Posterior cingulate gyrus (tissue), 11 donors: ENCODE results near the gene EPO.

Experiments
- DNase-seq, 10 donors: peaks; one replicate each; pipeline versions ENCODE4 v3.0.0 to v3.0.0-alpha.2; 2020 to 2021; ENCODE audit warnings: mixed read lengths in 3 of 10
- intact Hi-C: fragments of 100-400 bp; cut with DNase I; formaldehyde crosslinking; loops from one replicate; pipeline ENCODE4 v1.15.1; 2023

EPO gene

GRCh38 chr7:100720279-100720670, at the start of gene EPO:
Gene EPO, plus strand, starts transcription at chr7:100720468. Its CDS starts 513 bp downstream, at chr7:100720981.
- intact Hi-C loops: no loop called here
- DNase-seq: peak in 2 of 10 donors; percentile 54 to 78

- intact Hi-C loops: loop anchor here (2.0 to 10.0 kb wide), 4 partner anchors 15 to 197 kb away; partner anchors contain the start of genes ACTL6B, FBXO24, LRCH4 and MOSPD3
- peak in 2 of 10 donors; percentile 15 to 53 for DNase-seq
Measured at GRCh38 chr7:100671353-100672327, 48.6 kb upstream of the EPO start.

GRCh38 chr7:100673302-100673941, 46.8 kb upstream of the EPO start, which contains the start of gene GNB2:
Gene GNB2, plus strand, starts transcription at chr7:100673740. Its CDS starts 2,526 bp downstream, at chr7:100676266.
- intact Hi-C loops: loop anchor here (5.0 to 10.0 kb wide), 3 partner anchors 61 to 199 kb away; partner anchors contain the start of genes FBXO24, LRCH4, MOSPD3 and TSC22D4

GRCh38 chr7:100673942-100674410, 46.3 kb upstream of the EPO start:
- intact Hi-C loops: loop anchor here (5.0 to 10.0 kb wide), 3 partner anchors 62 to 199 kb away; partner anchors contain the start of genes FBXO24, LRCH4, MOSPD3 and TSC22D4
- peak in 3 of 10 donors; percentile 40 to 86 (median 84) for DNase-seq

More at GRCh38 chr7:100673302-100673941, 46.8 kb upstream of the EPO start, which contains the start of gene GNB2:
- peak; percentile 99 to 100 (median 99) for DNase-seq

GRCh38 chr7:100674411-100675104, 45.7 kb upstream of the EPO start:
- DNase-seq: peak in 1 of 10 donors; percentile 84
- intact Hi-C loops: loop anchor here (5.0 to 10.0 kb wide), 3 partner anchors 62 to 200 kb away; partner anchors contain the start of genes FBXO24, LRCH4, MOSPD3 and TSC22D4

GRCh38 chr7:100675105-100675451, 45.2 kb upstream of the EPO start:
- intact Hi-C loops: loop anchor here (10.0 kb wide), 1 partner anchor 200 kb away; the partner anchor contains the start of gene TSC22D4
- peak in 2 of 10 donors; percentile 40 to 79 for DNase-seq

GRCh38 chr7:100675581-100676350, 44.5 kb upstream of the EPO start:
- intact Hi-C loops: loop anchor here (10.0 kb wide), 1 partner anchor 201 kb away; the partner anchor contains the start of gene TSC22D4
- peak; percentile 52 to 98 (median 84) for DNase-seq

- intact Hi-C loops: loop anchor here (10.0 kb wide), 1 partner anchor 202 kb away; the partner anchor contains the start of gene TSC22D4
- DNase-seq: peak in 1 of 10 donors; percentile 83
Measured at GRCh38 chr7:100676501-100677306, 43.6 kb upstream of the EPO start.

- DNase-seq: peak in 1 of 10 donors; percentile 68
- intact Hi-C loops: loop anchor here (10.0 kb wide), 1 partner anchor 203 kb away; the partner anchor contains the start of gene TSC22D4
Measured at GRCh38 chr7:100677308-100678267, 42.7 kb upstream of the EPO start.

GRCh38 chr7:100678291-100678984, 41.8 kb upstream of the EPO start:
- intact Hi-C loops: loop anchor here (10.0 kb wide), 1 partner anchor 204 kb away; the partner anchor contains the start of gene TSC22D4
- peak in 1 of 10 donors; percentile 79 for DNase-seq

GRCh38 chr7:100679129-100679926, 40.9 kb upstream of the EPO start:
- intact Hi-C loops: loop anchor here (10.0 kb wide), 1 partner anchor 205 kb away; the partner anchor contains the start of gene TSC22D4
- DNase-seq: peak in 1 of 10 donors; percentile 67

- DNase-seq: peak in 1 of 10 donors; percentile 44
- intact Hi-C loops: loop anchor here (10.0 kb wide), 1 partner anchor 205 kb away; the partner anchor contains the start of gene TSC22D4
Measured at GRCh38 chr7:100679927-100680575, 40.2 kb upstream of the EPO start.

- peak in 1 of 10 donors; percentile 71 for DNase-seq
- intact Hi-C loops: no loop called here
Measured at GRCh38 chr7:100680576-100681271, 39.5 kb upstream of the EPO start.
